Mucosa of gallbladder (tissue), 1 donor: Measurements from ENCODE around the gene CCL7. TPM values are rescaled to one million over a fixed set of nuclear protein-coding genes. Genes with fewer than 3 reads are reported as not detected.
A peak's percentile ranks its signal among the peaks of the same experiment; 100 is the strongest.

Experiments used
- DNase-seq: peaks from one replicate; pipeline ENCODE4 v3.0.0-alpha.2; 2020; ENCODE audit warnings: low spot score
- total RNA-seq: library from RNA; stranded (reverse); gene quantifications from one replicate; pipeline ENCODE4 v1.2.1, GENCODE V29; 2021
- donor health status: DM: no; HTN: no; CAD: no.

The CCL7 gene
- total RNA-seq, 1 donor from 2014 or later = not detected

- DNase-seq = no peak
Measured at GRCh38 chr17:34246881-34247280, 23.1 kb upstream of the CCL7 start.

DNA sequence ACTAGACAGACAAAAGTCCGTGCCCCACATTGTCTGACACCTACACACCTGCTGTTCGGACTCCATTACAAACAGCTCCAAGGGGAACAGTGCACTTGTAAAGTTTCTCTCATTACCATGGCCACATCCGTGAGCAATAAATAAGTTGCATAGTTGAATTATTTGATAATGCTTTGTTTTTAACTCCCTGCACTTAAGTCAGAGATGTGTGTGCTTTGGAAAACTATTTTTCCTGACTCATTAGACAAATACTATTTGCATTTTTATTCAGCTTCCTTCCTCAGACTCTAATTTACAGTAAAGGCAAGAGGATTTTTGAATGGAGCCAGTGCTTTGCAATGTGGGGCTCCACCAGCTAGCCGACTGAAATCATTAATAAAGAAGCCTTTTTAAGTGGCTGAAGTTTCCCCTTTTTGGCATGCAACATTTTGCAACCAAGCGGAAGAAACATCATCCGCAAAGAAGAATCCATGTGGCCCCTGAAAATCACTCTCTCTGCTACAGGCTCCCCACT is 21.5 kb upstream of the CCL7 start:
- no peak for DNase-seq

GRCh38 chr17:34249061-34249460 is 21.0 kb upstream of the CCL7 start:
- DNase-seq = no peak

DNA sequence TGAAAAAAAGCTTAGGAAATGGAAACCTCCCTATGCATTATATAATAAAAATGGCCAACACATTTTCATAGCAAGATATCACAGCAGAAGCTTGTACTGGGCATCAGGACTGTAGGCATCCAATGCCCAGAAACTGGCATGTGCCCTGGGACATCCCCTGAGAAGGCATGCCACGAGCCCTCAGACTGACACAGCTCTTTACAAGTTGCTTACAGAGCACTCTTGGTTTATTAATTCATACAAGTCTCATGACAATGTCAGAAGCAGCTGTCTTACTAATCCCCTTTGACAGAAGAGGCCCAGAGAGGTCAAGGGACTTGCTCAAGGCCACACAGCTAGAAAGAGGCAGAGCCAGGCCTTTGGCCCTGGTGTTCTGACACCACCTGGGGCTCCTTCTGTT is 20.5 kb upstream of the CCL7 start:
- no peak for DNase-seq

DNA sequence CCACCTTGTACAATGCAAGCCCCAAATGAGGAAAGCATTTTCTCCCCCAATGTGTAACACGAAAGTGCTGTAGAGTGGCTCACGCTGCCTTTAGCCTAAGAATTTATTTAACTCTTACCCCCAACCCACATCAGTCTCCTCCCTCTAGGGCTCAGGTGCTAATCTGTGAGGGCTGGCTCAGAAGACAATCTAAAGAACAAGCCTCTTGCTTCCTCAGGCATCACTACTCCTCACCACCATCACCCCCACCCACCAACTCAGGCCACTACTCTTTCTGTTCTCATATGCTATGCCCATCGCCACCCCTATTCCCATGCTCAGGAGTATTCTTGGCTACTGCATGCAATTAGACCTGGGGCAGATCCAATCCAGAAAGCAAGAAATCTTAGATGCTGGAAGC is 18.8 kb upstream of the CCL7 start:
- DNase-seq = no peak

GRCh38 chr17:34252095-34252443 is 18.0 kb upstream of the CCL7 start:
- DNase-seq = no peak

- DNase-seq = peak; percentile 91
Measured at GRCh38 chr17:34252444-34253138, 17.4 kb upstream of the CCL7 start.

DNA sequence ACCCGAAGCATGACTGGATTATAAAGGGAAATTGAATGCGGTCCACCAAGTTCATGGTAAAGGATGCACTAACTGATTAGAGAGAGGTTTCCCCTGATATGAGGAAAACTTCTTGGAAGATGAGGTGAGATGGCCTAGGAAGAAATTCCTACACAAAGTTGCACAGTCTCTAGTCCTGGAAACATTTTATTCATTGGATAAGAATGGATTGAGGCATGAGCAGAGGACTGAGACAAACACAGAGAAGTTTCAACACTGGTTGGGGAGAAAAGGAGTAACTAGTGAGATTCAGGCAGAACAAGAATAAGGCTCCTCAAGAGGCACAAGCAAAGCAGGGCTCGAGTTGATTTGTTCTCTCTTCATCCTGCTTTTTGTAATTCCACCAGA is 16.9 kb upstream of the CCL7 start:
- DNase-seq = no peak

DNA sequence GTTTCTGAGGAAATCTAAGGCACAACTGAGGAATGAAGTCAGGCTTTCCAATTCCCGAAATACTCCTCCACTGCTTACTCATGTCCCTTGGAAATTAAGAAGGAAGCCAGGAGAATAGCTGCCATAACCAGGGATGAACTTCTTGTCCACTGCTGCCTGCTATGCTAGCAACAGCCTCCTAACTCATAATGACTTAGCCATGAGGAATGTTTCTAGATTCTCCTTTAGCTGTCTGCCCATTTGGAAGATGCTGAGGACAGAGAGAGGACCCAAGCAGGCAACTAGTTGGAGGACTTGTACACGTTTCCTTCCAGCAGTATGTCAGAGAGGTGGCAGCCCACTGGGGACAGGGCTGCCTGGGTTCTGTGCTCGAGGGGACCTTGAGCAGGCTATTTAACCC is 15.9 kb upstream of the CCL7 start:
- no peak for DNase-seq

DNA sequence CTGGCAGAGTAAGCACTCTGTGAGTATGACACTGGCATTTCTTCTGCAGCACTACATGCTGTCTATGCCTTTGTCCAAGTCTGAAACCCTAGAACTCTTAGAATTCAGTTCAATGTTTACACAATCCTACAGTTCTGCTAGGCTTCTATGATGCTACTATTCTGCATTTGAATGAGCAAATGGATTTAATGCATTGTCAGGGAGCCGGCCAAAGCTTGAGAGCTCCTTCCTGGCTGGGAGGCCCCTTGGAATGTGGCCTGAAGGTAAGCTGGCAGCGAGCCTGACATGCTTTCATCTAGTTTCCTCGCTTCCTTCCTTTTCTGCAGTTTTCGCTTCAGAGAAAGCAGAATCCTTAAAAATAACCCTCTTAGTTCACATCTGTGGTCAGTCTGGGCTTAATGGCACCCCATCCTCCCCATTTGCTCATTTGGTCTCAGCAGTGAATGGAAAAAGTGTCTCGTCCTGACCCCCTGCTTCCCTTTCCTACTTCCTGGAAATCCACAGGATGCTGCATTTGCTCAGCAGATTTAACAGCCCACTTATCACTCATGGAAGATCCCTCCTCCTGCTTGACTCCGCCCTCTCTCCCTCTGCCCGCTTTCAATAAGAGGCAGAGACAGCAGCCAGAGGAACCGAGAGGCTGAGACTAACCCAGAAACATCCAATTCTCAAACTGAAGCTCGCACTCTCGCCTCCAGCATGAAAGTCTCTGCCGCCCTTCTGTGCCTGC is 15.2 kb upstream of the CCL7 start, which contains the start of gene CCL2:
Gene CCL2 (plus strand): TSS at position 635 of the 730 bp plus-strand sequence. CDS start 65 bp downstream, at position 700.
- peak; percentile 72 for DNase-seq

- DNase-seq = no peak
Measured at GRCh38 chr17:34255381-34255732, 14.7 kb upstream of the CCL7 start.

GRCh38 chr17:34255841-34256240 is 14.2 kb upstream of the CCL7 start:
- DNase-seq = no peak

DNA sequence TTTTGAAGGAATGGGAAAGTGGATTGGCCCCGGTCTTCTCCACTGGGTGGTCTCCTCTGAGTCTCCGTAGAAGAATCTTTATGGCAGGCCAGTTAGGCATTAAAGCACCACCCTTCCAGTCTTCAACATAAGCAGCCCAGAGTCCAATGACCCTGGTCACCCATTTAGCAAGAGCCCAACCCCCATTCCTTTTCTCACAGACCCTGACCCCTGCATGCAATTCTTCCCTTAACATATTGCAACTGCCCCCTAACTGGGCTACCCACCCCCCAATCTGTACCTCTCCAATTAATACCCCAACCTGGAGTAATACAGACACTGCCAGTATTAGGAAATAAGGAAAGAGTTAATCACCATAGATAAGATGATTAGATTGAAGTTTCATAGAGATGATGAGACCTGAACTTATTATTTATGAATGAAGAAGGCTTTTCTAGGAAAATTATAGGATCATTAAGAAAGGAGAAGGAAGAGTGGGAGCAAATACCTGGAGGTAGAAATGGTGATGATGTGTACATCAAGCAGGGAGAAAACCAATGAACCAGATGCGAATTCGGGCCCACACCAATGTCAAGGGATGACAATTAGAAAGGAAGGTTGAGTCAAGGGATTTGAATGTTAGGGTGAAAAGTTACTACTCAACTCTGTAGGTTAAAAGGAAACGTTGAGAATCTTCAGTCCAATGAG is 12.6 kb upstream of the CCL7 start:
- no peak for DNase-seq

- no peak for DNase-seq
Measured at GRCh38 chr17:34257986-34258326, 12.1 kb upstream of the CCL7 start.

DNA sequence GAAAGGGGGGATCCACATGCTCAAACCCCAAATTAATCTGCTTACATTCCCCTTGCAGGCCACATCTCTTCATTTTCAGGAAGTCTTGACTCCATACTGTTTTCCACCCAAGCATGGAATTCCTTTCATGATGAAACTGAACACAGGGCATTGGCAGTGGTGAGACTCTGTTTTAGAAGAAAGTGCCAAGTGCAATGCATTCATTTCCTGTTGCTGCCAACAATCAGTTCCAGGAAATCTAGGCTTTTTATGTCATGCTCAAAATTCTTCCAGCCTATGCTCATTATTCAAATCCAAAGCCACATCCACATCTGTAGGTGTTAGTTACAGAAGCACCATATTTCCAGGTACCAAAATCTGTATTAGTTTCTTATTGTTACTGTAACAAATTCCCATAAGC is 10.9 kb upstream of the CCL7 start:
- no peak for DNase-seq

- DNase-seq = no peak
Measured at GRCh38 chr17:34260861-34261260, 9.2 kb upstream of the CCL7 start.

- DNase-seq = no peak
Measured at GRCh38 chr17:34261568-34262337, 8.3 kb upstream of the CCL7 start.

DNA sequence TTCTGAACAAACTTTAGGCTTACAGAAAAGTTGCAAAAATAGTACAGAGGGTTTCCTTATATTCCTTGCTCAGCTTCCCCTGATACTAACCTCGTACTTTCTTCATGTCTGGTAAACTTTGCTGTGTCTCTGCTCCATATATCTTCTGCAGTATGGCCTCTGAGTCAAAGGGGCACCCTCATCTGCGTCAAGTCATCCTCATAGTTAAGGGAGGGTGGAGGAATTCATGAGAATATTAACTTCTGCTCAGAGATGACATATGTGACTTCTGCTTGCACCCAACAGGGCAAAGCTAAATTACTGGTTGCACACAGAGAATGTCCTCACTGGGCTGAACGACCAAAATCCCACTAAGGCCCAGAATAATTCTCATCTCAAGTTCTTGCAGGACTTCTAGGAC is 4.3 kb upstream of the CCL7 start:
- no peak for DNase-seq

GRCh38 chr17:34275881-34276280 is 5.9 kb downstream of the CCL7 start:
- DNase-seq = no peak

DNA sequence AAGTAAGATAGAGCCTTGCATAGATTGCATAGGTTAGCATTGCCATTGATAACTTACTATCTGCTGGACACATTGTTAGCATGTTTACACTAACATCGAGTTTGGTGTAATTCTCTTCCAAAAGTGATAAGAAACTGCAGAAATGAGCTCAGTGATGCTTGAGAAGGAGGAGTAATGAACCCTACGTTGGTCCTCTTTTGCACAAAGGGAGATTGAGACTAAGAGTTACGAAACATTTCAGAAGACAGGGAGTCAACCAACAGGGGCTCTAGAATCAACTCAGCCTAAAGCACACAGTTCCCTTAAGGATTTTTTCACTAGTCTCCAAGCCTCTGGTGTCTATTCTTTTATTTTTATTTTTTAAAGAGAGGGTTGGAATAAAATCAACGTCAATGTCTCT is 6.8 kb downstream of the CCL7 start:
- no peak for DNase-seq

- no peak for DNase-seq
Measured at GRCh38 chr17:34283571-34283970, 13.6 kb downstream of the CCL7 start.

GRCh38 chr17:34285286-34285792 is 15.3 kb downstream of the CCL7 start, which contains the start of gene CCL11:
Gene CCL11 (plus strand): TSS chr17:34285742. CDS start chr17:34285809, 67 bp downstream.
- no peak for DNase-seq
